ENCODE data around the gene CST7.
"Not testable (repeated sequence)": the region's sequence is repeated elsewhere in the genome, so short reads cannot be mapped to it uniquely, and the experiment has no call there.

The CST7 gene

GRCh38 chr20:24915892-24916291 is 33.2 kb upstream of the CST7 start:
- H3K4me1 ChIP-seq (ENCODE audit: insufficient read depth, low read length), result no peaks in the 10 kb centered on the region; the same call in 1 of the 2 replicates
- no peak overlapping the region for H3K27ac ChIP-seq (ENCODE audit: low read length)
- H3K9ac ChIP-seq (ENCODE audit: low read depth, low read length), result no peak overlapping the region
- no peaks in the 10 kb centered on the region for H3K9me3 ChIP-seq (ENCODE audit: insufficient read depth, low read depth, low read length)
- H3K4me3 ChIP-seq (ENCODE audit: low read length), result no peak overlapping the region
- H3K27me3 ChIP-seq (ENCODE audit: insufficient read depth, low read length), result peaks cover 10% of the 10 kb centered on the region
- no peaks in the 10 kb centered on the region for H3K36me3 ChIP-seq (ENCODE audit: insufficient read depth, low read depth, low read length)

- Histone ChIP-seq H3K27me3 (ENCODE audit: insufficient read depth, low read length) (peaks cover 10% of the 10 kb centered on the region), H3K27ac (ENCODE audit: low read length) (no peak overlapping the region), H3K4me1 (ENCODE audit: insufficient read depth, low read length) (no peaks in the 10 kb centered on the region; the same call in 1 of the 2 replicates), H3K9ac (ENCODE audit: low read depth, low read length) (no peak overlapping the region), H3K4me3 (ENCODE audit: low read length) (no peak overlapping the region), H3K36me3 (ENCODE audit: insufficient read depth, low read depth, low read length) (no peaks in the 10 kb centered on the region), H3K9me3 (ENCODE audit: insufficient read depth, low read depth, low read length) (peaks cover 1% of the 10 kb centered on the region; the same call in 1 of the 2 replicates)
Measured at GRCh38 chr20:24916412-24916811, 32.7 kb upstream of the CST7 start.

GRCh38 chr20:24917056-24917455 is 32.0 kb upstream of the CST7 start:
- no peak overlapping the region for H3K27ac ChIP-seq (ENCODE audit: low read length)
- no peaks in the 10 kb centered on the region; the same call in 1 of the 2 replicates for H3K4me1 ChIP-seq (ENCODE audit: insufficient read depth, low read length)

GRCh38 chr20:24917797-24918578 is 31.1 kb upstream of the CST7 start:
- Histone ChIP-seq H3K4me3 (ENCODE audit: low read length) (no peak overlapping the region; the same call in 1 of the 2 replicates), H3K9me3 (ENCODE audit: insufficient read depth, low read depth, low read length) (peaks cover 4% of the 10 kb centered on the region; the same call in 1 of the 2 replicates), H3K9ac (ENCODE audit: low read depth, low read length) (no peak overlapping the region)

More at GRCh38 chr20:24917056-24917455, 32.0 kb upstream of the CST7 start:
- Histone ChIP-seq H3K27me3 (ENCODE audit: insufficient read depth, low read length) (peaks cover 10% of the 10 kb centered on the region), H3K36me3 (ENCODE audit: insufficient read depth, low read depth, low read length) (no peaks in the 10 kb centered on the region), H3K9me3 (ENCODE audit: insufficient read depth, low read depth, low read length) (peaks cover 4% of the 10 kb centered on the region; the same call in 1 of the 2 replicates), H3K9ac (ENCODE audit: low read depth, low read length) (no peak overlapping the region), H3K4me3 (ENCODE audit: low read length) (no peak overlapping the region)

GRCh38 chr20:24918579-24919566 is 30.2 kb upstream of the CST7 start:
- Histone ChIP-seq H3K36me3 (ENCODE audit: insufficient read depth, low read depth, low read length) (no peaks in the 10 kb centered on the region), H3K27ac (ENCODE audit: low read length) (no peak overlapping the region), H3K9ac (ENCODE audit: low read depth, low read length) (no peak overlapping the region), H3K4me3 (ENCODE audit: low read length) (no peak overlapping the region), H3K27me3 (ENCODE audit: insufficient read depth, low read length) (peaks cover 10% of the 10 kb centered on the region), H3K4me1 (ENCODE audit: insufficient read depth, low read length) (no peaks in the 10 kb centered on the region; the same call in 1 of the 2 replicates), H3K9me3 (ENCODE audit: insufficient read depth, low read depth, low read length) (peaks cover 4% of the 10 kb centered on the region; the same call in 1 of the 2 replicates)

More at GRCh38 chr20:24917797-24918578, 31.1 kb upstream of the CST7 start:
- H3K27me3 ChIP-seq (ENCODE audit: insufficient read depth, low read length), result peaks cover 10% of the 10 kb centered on the region
- no peaks in the 10 kb centered on the region for H3K36me3 ChIP-seq (ENCODE audit: insufficient read depth, low read depth, low read length)
- H3K27ac ChIP-seq (ENCODE audit: low read length), result no peak overlapping the region
- H3K4me1 ChIP-seq (ENCODE audit: insufficient read depth, low read length), result no peaks in the 10 kb centered on the region; the same call in 1 of the 2 replicates

GRCh38 chr20:24919665-24920064 is 29.4 kb upstream of the CST7 start:
- H3K27me3 ChIP-seq (ENCODE audit: insufficient read depth, low read length), result peaks cover 10% of the 10 kb centered on the region
- H3K9ac ChIP-seq (ENCODE audit: low read depth, low read length); H3K4me3 ChIP-seq (ENCODE audit: low read length); H3K27ac ChIP-seq (ENCODE audit: low read length); H3K4me1 ChIP-seq (ENCODE audit: insufficient read depth, low read length); H3K9me3 ChIP-seq (ENCODE audit: insufficient read depth, low read depth, low read length); H3K36me3 ChIP-seq (ENCODE audit: insufficient read depth, low read depth, low read length): not testable (repeated sequence)

- H3K27me3 ChIP-seq (ENCODE audit: insufficient read depth, low read length), result peaks cover 10% of the 10 kb centered on the region
- not testable (repeated sequence) for H3K36me3 ChIP-seq (ENCODE audit: insufficient read depth, low read depth, low read length); H3K4me3 ChIP-seq (ENCODE audit: low read length); H3K9ac ChIP-seq (ENCODE audit: low read depth, low read length); H3K9me3 ChIP-seq (ENCODE audit: insufficient read depth, low read depth, low read length); H3K27ac ChIP-seq (ENCODE audit: low read length); H3K4me1 ChIP-seq (ENCODE audit: insufficient read depth, low read length)
Measured at GRCh38 chr20:24920706-24921105, 28.4 kb upstream of the CST7 start.

- H3K27ac ChIP-seq (ENCODE audit: low read length); H3K9ac ChIP-seq (ENCODE audit: low read depth, low read length); H3K4me1 ChIP-seq (ENCODE audit: insufficient read depth, low read length); H3K36me3 ChIP-seq (ENCODE audit: insufficient read depth, low read depth, low read length); H3K9me3 ChIP-seq (ENCODE audit: insufficient read depth, low read depth, low read length); H3K4me3 ChIP-seq (ENCODE audit: low read length); H3K27me3 ChIP-seq (ENCODE audit: insufficient read depth, low read length): not testable (repeated sequence)
Measured at GRCh38 chr20:24929259-24929658, 19.8 kb upstream of the CST7 start.

GRCh38 chr20:24929867-24930723 is 19.0 kb upstream of the CST7 start:
- not testable (repeated sequence) for H3K4me3 ChIP-seq (ENCODE audit: low read length); H3K9me3 ChIP-seq (ENCODE audit: insufficient read depth, low read depth, low read length); H3K36me3 ChIP-seq (ENCODE audit: insufficient read depth, low read depth, low read length); H3K4me1 ChIP-seq (ENCODE audit: insufficient read depth, low read length); H3K9ac ChIP-seq (ENCODE audit: low read depth, low read length); H3K27ac ChIP-seq (ENCODE audit: low read length); H3K27me3 ChIP-seq (ENCODE audit: insufficient read depth, low read length)

GRCh38 chr20:24930724-24931688 is 18.1 kb upstream of the CST7 start:
- H3K9me3 ChIP-seq (ENCODE audit: insufficient read depth, low read depth, low read length); H3K27me3 ChIP-seq (ENCODE audit: insufficient read depth, low read length); H3K36me3 ChIP-seq (ENCODE audit: insufficient read depth, low read depth, low read length); H3K4me3 ChIP-seq (ENCODE audit: low read length); H3K4me1 ChIP-seq (ENCODE audit: insufficient read depth, low read length); H3K9ac ChIP-seq (ENCODE audit: low read depth, low read length); H3K27ac ChIP-seq (ENCODE audit: low read length): not testable (repeated sequence)

Data from iPS-20b (cell line).